Heart right ventricle (tissue), 16 donors: ENCODE results near the gene NEK6. TPM values are rescaled to one million over a fixed set of nuclear protein-coding genes. Genes with fewer than 3 reads are reported as not detected.

Source experiments
- ATAC-seq, 8 donors: fragments of 200-7000 bp; cut with Tn5 transposase; one replicate each; pipeline ENCODE4 v1.9.1; 2020; ENCODE audit warnings: mild to moderate bottlenecking in 8 of 8, moderate library complexity in 8 of 8, moderate number of reproducible peaks in 1 of 8
- DNase-seq, 2 donors: peaks; one replicate each; pipeline ENCODE4 v3.0.0-alpha.2; 2020
- H3K27ac ChIP-seq, 10 donors: fragments of 200-600 bp; sonication (generic) in 2 of 10; one replicate each; pipeline versions ENCODE4 v1.5.0 to v1.8.0; 2020 to 2022; ENCODE audit warnings: mild to moderate bottlenecking in 3 of 10
- H3K27me3 ChIP-seq, 7 donors: fragments of 200-600 bp; one replicate each; pipeline ENCODE4 v1.8.0; 2021 to 2022; ENCODE audit warnings: mild to moderate bottlenecking in 2 of 7
- H3K36me3 ChIP-seq, 9 donors: fragments of 200-600 bp; sonication (generic) in 1 of 9; one replicate each; pipeline versions ENCODE4 v1.5.0 to v1.8.0; 2020 to 2022; ENCODE audit warnings: mild to moderate bottlenecking in 2 of 9
- H3K4me1 ChIP-seq, 9 donors: fragments of 200-600 bp; sonication (generic) in 1 of 9; one replicate each; pipeline versions ENCODE4 v1.5.0 to v1.8.0; 2020 to 2022; ENCODE audit warnings: mild to moderate bottlenecking in 4 of 9
- H3K4me3 ChIP-seq, 10 donors: fragments of 200-600 bp; sonication (generic) in 2 of 10; one replicate each; pipeline versions ENCODE4 v1.5.0 to v1.8.0; 2020 to 2022; ENCODE audit warnings: mild to moderate bottlenecking in 7 of 10, moderate library complexity in 2 of 10
- H3K9me3 ChIP-seq, 11 donors: fragments of 200-600 bp in 10 of 11; sonication (generic) in 2 of 11; one replicate each; pipeline versions ENCODE4 v1.5.0 to v1.8.0; 2013 to 2022; ENCODE audit warnings: mild to moderate bottlenecking in 2 of 11, control low read depth in 1 of 11, moderate library complexity in 1 of 11
- CTCF ChIP-seq, 9 donors: fragments of 200-600 bp; sonication (generic) in 2 of 9; IDR thresholded peaks; one replicate each; pipeline versions ENCODE4 v1.5.0 to v1.8.0; 2021 to 2022; ENCODE audit warnings: antibody characterized with exemption in 9 of 9, mild to moderate bottlenecking in 5 of 9, moderate library complexity in 1 of 9
- WGBS, 2 donors: extraction: QIAGEN DNeasy Blood & Tissue Kit; methylation state at CpG; one replicate each; pipeline ENCODE4 v1.1.7; 2013; ENCODE audit warnings: inconsistent platforms in 1 of 2; 5-methylcytosine and 5-hydroxymethylcytosine counted together
- intact Hi-C, 10 donors: fragments of 100-400 bp; cut with DNase I; formaldehyde crosslinking; loops; one replicate each; pipeline versions ENCODE4 v1.11.1 to v1.14.2; 2022
- polyA plus RNA-seq, 2 donors: library from polyadenylated mRNA; stranded (reverse); fragments of 200-250 nt; gene quantifications; one replicate each; pipeline ENCODE4 v1.2.3, GENCODE V29; 2013
- total RNA-seq, 10 donors: library from RNA; stranded (reverse); fragmentation: NEBNext Ultra II Directional in 3 of 10; extraction: Animal tissue kit (Norgen Biotek cat#: 25700) in 3 of 10; gene quantifications; one replicate each; pipeline versions ENCODE4 v1.2.1 to v1.2.4, GENCODE V29; 2021 to 2023
- donor health status: Arrhythmogenic right ventricular cardiomyopathy.
- donor health status: ischemic (EF 13 %, LVEDD 7.1; RV severe dilation, severe dysfunction).
- donor health status: healthy with polysubstance abuse.
- donor health status: DM: no; HTN: yes; CAD: no.
- donor health status: DM: no; HTN: no; CAD: no.
- donor health status: ischemic (EF 25% LVEDD 6.9; RV normal size, moderate dysfunction).
- donor health status: ischemic (EF 25% LVEDD 5.7; RV mildly dilated, moderate dysfunction).
- donor health status: healthy.
- donor health status: DM: yes; HTN: yes; CAD: no.
- donor health status: Ischemic cardiomyopathy.
- donor health status: ischemic (EF 35%, LVEDD 5.7; RV mildly dilated, moderate dysfunction).
- donor health status: nonischemic (EF 11% LVEDD 7.7; RV severe dilation, severe dysfunction).
- donor health status: DM: yes; HTN: yes; CAD: no.
- donor health status: PGD.
- donor health status: ischemic (EF 29% LVEDD 5.4; RV normal size, mild dysfunction).
- donor health status: nonischemic (EF 23%, LVEDD 6.1; RV moderate dilation, normal function).

The NEK6 gene
- total and polyA plus RNA-seq, 12 donors = 1.9 to 22.4 (median 7.5) TPM

GRCh38 chr9:124359855-124360678 is 102.3 kb downstream of the NEK6 start:
- intact Hi-C loops = no loop called here
- TF ChIP-seq CTCF (IDR thresholded peaks at IDR 0.05) = no peak
- H3K36me3 ChIP-seq = peaks cover 0 to 53% (median 7%) of the 10 kb centered on the region in 9 donors
- ATAC-seq (no peak), DNase-seq (no peak)
- H3K9me3 ChIP-seq = no peaks in the 10 kb centered on the region
- H3K27me3 ChIP-seq = no peaks in the 10 kb centered on the region
- 87% methylated on average over 11 of the region's 11 CpGs for WGBS, 2 donors
- H3K4me1 ChIP-seq = peaks cover 0 to 42% (median 19%) of the 10 kb centered on the region in 9 donors
- H3K4me3 ChIP-seq = no peak overlapping the region
- no peak overlapping the region for H3K27ac ChIP-seq

DNA sequence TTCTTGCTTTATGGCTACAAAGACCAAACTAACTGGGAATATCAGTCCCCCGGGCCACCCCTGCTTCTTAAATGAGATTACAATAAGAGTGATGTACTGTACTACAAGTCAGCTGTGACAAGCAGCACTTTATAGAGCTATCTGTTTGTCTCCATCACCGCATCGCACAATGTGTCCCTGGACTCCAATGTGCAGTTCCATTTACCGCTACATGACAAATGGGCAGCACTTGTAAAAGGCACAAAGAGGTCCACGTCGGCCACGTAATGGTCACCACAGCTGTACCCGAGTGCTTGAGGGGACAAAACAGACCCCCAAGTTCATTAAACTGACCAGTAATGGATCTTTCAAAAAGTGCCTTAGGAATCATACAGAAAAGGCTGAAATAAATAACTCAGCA is 103.4 kb downstream of the NEK6 start:
- Histone ChIP-seq H3K27me3 (no peaks in the 10 kb centered on the region), H3K9me3 (no peaks in the 10 kb centered on the region), H3K4me1 (peaks cover 0 to 44% (median 19%) of the 10 kb centered on the region in 9 donors), H3K27ac (no peak overlapping the region), H3K36me3 (peaks cover 0 to 42% (median under 1%) of the 10 kb centered on the region in 9 donors), H3K4me3 (no peak overlapping the region)
- TF ChIP-seq CTCF (IDR thresholded peaks at IDR 0.05) = no peak
- WGBS, 2 donors = 91 to 93% methylated on average over 8 of the region's 8 CpGs
- DNase-seq (no peak), ATAC-seq (no peak)
- intact Hi-C loops = no loop called here

DNA sequence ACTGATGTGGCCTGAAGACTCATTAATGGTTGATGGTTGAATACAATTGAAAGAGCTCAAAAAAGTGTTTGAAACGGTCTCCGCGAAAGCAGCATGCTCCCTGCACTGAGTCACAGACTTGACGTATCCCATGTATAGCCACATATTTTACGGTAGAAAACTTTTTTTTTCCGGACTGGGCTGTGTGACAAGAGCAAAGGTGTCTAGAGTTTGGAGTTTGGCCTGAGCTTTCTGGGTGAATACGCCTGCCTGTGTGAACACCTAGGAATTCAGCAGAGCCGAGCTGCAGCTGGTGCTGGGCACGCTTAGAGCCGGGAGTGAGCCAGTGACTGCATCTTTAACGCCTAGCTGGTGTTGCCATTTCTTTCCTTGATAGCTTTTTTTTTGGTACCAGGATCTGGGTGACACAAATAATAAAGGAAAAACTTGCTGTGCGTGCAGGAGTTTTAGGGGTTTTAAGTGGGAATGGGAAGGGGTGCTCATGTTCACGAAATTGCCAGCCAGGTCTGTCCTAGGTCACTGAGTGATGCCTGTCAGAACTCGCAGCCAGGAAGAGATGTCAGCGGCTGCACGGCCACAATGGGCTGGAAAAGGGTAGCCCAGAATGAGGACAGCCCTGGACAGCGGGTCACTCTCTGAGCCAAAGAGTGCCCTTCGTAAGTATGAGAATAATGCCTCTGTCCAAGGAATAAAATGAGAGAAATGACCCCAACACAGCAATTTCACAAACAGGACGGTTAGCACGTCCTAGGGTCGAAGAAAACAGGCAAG is 105.8 kb downstream of the NEK6 start:
- DNase-seq = no peak
- intact Hi-C loops = no loop called here
- H3K9me3 ChIP-seq = no peaks in the 10 kb centered on the region
- TF ChIP-seq CTCF (IDR thresholded peaks at IDR 0.05) = no peak
- 94 to 96% methylated on average over 21 of the region's 21 CpGs for WGBS, 2 donors
- no peak for ATAC-seq
- H3K4me3 ChIP-seq = no peak overlapping the region
- peaks cover 0 to 41% (median 18%) of the 10 kb centered on the region in 9 donors for H3K4me1 ChIP-seq
- no peak overlapping the region for H3K27ac ChIP-seq
- no peaks in the 10 kb centered on the region for H3K27me3 ChIP-seq
- H3K36me3 ChIP-seq = peaks cover 0 to 27% (median 0%) of the 10 kb centered on the region in 9 donors

- WGBS, 2 donors = 93 to 95% methylated on average over 4 of the region's 4 CpGs
- ATAC-seq (no peak), DNase-seq (no peak)
- H3K9me3 ChIP-seq = no peaks in the 10 kb centered on the region
- H3K27ac ChIP-seq = no peak overlapping the region
- no peak for TF ChIP-seq CTCF (IDR thresholded peaks at IDR 0.05)
- peaks cover 0 to 41% (median 18%) of the 10 kb centered on the region in 9 donors for H3K4me1 ChIP-seq
- peaks cover 0 to 27% (median 0%) of the 10 kb centered on the region in 9 donors for H3K36me3 ChIP-seq
- no peak overlapping the region for H3K4me3 ChIP-seq
- intact Hi-C loops = no loop called here
- no peaks in the 10 kb centered on the region for H3K27me3 ChIP-seq
Observed at GRCh38 chr9:124364141-124364540, 106.4 kb downstream of the NEK6 start.
